Body of pancreas (tissue), 4 donors: ENCODE measurements around the gene ULK4. TPM values are rescaled to one million over a fixed set of nuclear protein-coding genes. Genes with fewer than 3 reads are reported as not detected.
A peak's percentile ranks its signal among the peaks of the same experiment; 100 is the strongest.

Source experiments
- ATAC-seq: fragments of 150-250 bp; one replicate; pipeline ENCODE4 v1.9.1; 2016
- DNase-seq, 4 donors: peaks; one replicate each; pipeline ENCODE4 v3.0.0-alpha.2; 2019
- H3K27ac ChIP-seq, 4 donors: fragments of 200-600 bp; sonication (generic); 1 replicate in 3 of 4; 2 replicates in 1 of 4; pipeline versions ENCODE4 v1.5.1 to v1.6.1; 2016 to 2019; ENCODE audit warnings: mild to moderate bottlenecking in 1 of 4, mixed read lengths in 1 of 4, moderate library complexity in 1 of 4
- H3K27me3 ChIP-seq, 2 donors: fragments of 200-600 bp; sonication (generic); one replicate each; pipeline ENCODE4 v1.6.0; 2016; ENCODE audit warnings: mild to moderate bottlenecking in 1 of 2
- H3K36me3 ChIP-seq, 2 donors: fragments of 200-600 bp; sonication (generic); replicated peaks in 1 of 2; 2 replicates each; pipeline ENCODE4 v1.5.1; 2016; ENCODE audit warnings: low read depth in 2 of 2; ENCODE audit not compliant: insufficient read depth in 1 of 2
- H3K4me1 ChIP-seq: fragments of 200-600 bp; sonication (generic); one replicate; pipeline ENCODE4 v1.6.0; 2016
- H3K4me3 ChIP-seq, 2 donors: fragments of 200-600 bp; sonication (generic); 1 replicate in 1 of 2; 2 replicates in 1 of 2; pipeline ENCODE4 v1.5.1; 2016 to 2019
- H3K9me3 ChIP-seq, 3 donors: fragments of 200-600 bp; sonication (generic); 1 replicate in 2 of 3; 2 replicates in 1 of 3; pipeline ENCODE4 v1.5.1; 2016
- CTCF ChIP-seq, 7 experiments: fragments of 450-650 bp in 4 of 7; fragments of 200-600 bp in 3 of 7; sonication (generic) in 3 of 7; IDR thresholded peaks; one replicate each; pipeline ENCODE4 v1.5.1; 2016 to 2019; ENCODE audit warnings: antibody characterized with exemption in 7 of 7
- POLR2A ChIP-seq, 3 donors: fragments of 450-650 bp; IDR thresholded peaks; one replicate each; pipeline ENCODE4 v1.6.1; 2016; ENCODE audit warnings: antibody characterized with exemption in 3 of 3, mild to moderate bottlenecking in 2 of 3
- WGBS, 2 donors: methylation state at CpG; one replicate each; pipeline ENCODE4 v1.1.5; 2017; 5-methylcytosine and 5-hydroxymethylcytosine counted together
- intact Hi-C: fragments of 100-400 bp; cut with DNase I; formaldehyde crosslinking; loops from one replicate; pipeline ENCODE4 v1.15.1; 2023
- total RNA-seq, 2 donors: library from RNA; depleted of rRNA; stranded (reverse); fragments of >200 nt; gene quantifications; one replicate each; pipeline ENCODE4 v1.1.0, GENCODE V29; 2016

The ULK4 gene
- total RNA-seq, 2 donors from 2014 or later = 7.3 to 12.5 TPM

DNA sequence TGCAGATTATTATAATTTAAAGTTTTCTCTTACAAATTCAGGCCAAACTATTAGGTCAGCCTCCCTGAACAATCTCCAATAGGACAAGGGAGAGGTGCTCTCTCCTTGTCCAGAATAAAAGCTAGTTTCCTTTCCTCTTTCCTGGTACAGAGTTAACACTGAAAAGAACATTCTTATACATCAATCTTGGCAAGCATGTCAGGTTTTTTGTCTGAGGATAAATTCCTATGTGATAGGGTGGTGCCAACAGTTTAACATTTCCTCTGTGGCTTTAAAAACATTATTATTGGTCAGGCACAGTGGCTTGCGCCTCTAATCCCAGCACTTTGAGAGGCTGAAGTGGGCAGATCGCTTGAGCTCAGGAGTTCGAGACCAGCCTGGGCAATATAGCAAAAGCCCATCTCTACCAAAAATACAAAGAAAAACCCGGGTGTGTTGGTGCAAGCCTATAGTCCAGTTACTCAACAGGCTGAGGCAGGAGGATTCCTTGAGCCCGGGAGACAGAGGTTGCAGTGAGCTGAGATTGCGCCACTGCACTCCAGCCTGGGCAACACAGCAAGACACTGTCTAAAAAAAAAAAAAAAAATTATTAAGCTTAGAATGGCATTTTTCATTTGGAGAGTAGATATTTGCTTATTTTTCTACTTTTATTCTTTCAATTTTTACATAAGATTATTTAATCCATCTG lies 13.7 kb upstream of the ULK4 start:
- 75 to 78% methylated on average over 6 of the region's 6 CpGs for WGBS, 2 donors
- H3K27me3 ChIP-seq = no peaks in the 10 kb centered on the region
- peak; percentile 27 for ATAC-seq

DNA sequence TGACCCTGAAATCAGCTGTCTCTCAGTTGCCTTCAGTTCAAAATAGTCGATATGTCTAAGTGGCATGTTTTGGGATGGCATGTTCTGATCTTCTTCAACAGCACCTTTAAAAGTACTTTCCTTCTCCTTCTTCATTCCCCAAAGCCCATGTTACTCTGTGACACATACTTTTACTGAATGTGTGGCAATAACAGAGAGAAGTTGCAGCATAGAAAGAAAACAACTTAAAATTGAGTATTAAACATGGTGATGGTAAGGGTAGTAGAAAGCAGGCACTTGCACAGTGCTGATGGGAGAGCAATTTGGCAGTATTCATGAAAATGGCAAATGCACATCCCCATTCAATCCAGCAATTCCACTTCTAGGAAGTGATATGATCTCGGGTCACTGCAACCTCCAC lies 12.3 kb upstream of the ULK4 start:
- H3K27ac ChIP-seq = no peak overlapping the region
- peaks cover 3% of the 10 kb centered on the region for H3K4me1 ChIP-seq
- WGBS, 2 donors = 54 to 76% methylated on average over 2 of the region's 2 CpGs
- H3K36me3 ChIP-seq = no peaks in the 10 kb centered on the region
- intact Hi-C loops = no loop called here
- H3K9me3 ChIP-seq = no peaks in the 10 kb centered on the region
- no peak for DNase-seq
- TF ChIP-seq CTCF (IDR thresholded peaks at IDR 0.05) = no peak
- TF ChIP-seq POLR2A (IDR thresholded peaks at IDR 0.05) = no peak
- H3K4me3 ChIP-seq = no peak overlapping the region
- H3K27me3 ChIP-seq = no peaks in the 10 kb centered on the region
- ATAC-seq = no peak

More for the DNA sequence above, 13.7 kb upstream of the ULK4 start:
- intact Hi-C loops = no loop called here
- Histone ChIP-seq H3K4me3 (no peak overlapping the region), H3K36me3 (no peaks in the 10 kb centered on the region), H3K4me1 (peaks cover 3% of the 10 kb centered on the region), H3K27ac (peak overlapping the region in 1 of 4 donors; percentile 25), H3K9me3 (no peaks in the 10 kb centered on the region)
- no peak for DNase-seq
- TF ChIP-seq POLR2A (IDR thresholded peaks at IDR 0.05) = no peak
- no peak for TF ChIP-seq CTCF (IDR thresholded peaks at IDR 0.05)

DNA sequence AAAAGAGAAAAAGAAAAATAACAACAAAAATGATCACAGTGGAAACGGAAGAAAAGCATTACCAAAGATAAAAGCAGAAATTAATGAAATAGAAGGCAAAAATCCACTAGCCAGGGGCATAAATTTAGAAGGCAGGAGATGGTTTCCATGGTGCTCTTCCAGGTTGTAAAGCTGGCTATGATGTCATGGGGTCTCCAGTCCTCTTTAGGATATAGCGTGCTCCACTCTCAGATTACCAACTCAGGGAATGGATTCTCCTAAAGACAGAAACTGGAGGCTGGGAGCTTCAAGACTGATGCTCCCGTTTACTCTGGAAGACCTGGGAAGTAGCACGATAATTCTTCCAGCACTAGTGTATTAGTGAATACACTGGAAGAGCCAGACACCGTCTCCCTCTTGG lies 10.9 kb upstream of the ULK4 start:
- no peak overlapping the region for H3K27ac ChIP-seq
- H3K27me3 ChIP-seq = no peaks in the 10 kb centered on the region
- TF ChIP-seq CTCF (IDR thresholded peaks at IDR 0.05) = no peak
- TF ChIP-seq POLR2A (IDR thresholded peaks at IDR 0.05) = no peak
- H3K4me1 ChIP-seq = peaks cover 3% of the 10 kb centered on the region
- H3K9me3 ChIP-seq = no peaks in the 10 kb centered on the region
- no peaks in the 10 kb centered on the region for H3K36me3 ChIP-seq
- no peak for DNase-seq
- no peak for ATAC-seq
- 64 to 84% methylated on average over 5 of the region's 5 CpGs for WGBS, 2 donors
- no peak overlapping the region for H3K4me3 ChIP-seq
- intact Hi-C loops = no loop called here

DNA sequence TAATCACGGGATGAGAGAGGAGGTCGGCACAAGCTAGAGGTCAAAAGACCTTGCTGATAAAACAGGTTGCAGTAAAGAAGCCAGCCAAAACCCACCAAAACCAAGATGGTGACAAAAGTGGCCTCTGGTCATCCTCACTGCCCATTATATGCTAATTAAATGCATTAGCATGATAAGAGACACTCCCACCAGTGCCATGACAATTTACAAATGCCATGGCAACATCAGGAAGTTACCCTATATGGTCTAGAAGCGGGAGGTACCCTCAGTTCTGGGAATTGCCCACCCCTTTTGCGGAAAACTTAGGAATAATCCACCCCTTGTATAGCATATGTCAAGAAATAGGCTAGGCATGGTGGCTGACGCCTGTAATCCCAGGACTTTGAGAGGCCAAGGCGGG lies 4.3 kb upstream of the ULK4 start:
- H3K9me3 ChIP-seq = no peaks in the 10 kb centered on the region
- H3K4me3 ChIP-seq = no peak overlapping the region
- H3K27me3 ChIP-seq = no peaks in the 10 kb centered on the region
- WGBS, 2 donors = 60 to 74% methylated on average over 6 of the region's 6 CpGs
- no peak for DNase-seq
- no peaks in the 10 kb centered on the region for H3K36me3 ChIP-seq
- TF ChIP-seq CTCF (IDR thresholded peaks at IDR 0.05) = no peak
- TF ChIP-seq POLR2A (IDR thresholded peaks at IDR 0.05) = no peak
- intact Hi-C loops = no loop called here
- no peak overlapping the region for H3K27ac ChIP-seq
- peaks cover 4% of the 10 kb centered on the region for H3K4me1 ChIP-seq
- no peak for ATAC-seq

DNA sequence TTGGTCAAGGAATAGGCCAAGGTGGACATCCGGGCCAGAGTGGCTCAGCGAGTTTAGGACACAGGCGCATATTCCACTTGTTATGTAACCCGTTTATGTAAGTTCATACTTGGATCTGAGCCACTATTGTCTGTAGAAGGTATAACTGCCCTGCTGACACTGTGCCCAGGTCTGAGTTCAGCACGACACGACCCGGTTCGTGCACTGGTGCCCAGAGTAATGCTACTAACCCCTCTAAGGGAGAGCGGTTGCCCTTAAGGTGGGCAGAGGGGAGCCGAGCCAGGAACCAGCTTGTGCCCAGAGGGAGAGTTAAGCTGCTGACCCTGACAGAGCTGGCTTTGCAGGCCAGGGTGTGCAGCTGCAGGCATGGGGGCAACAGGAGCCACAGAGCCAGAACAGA lies 1.9 kb upstream of the ULK4 start:
- Histone ChIP-seq H3K36me3 (no peaks in the 10 kb centered on the region), H3K9me3 (no peaks in the 10 kb centered on the region), H3K27me3 (no peaks in the 10 kb centered on the region), H3K4me3 (no peak overlapping the region), H3K4me1 (peaks cover 10% of the 10 kb centered on the region), H3K27ac (no peak overlapping the region)
- ATAC-seq (no peak), DNase-seq (no peak)
- TF ChIP-seq POLR2A (IDR thresholded peaks at IDR 0.05) (no peak), CTCF (IDR thresholded peaks at IDR 0.05) (no peak)
- WGBS, 2 donors = 72 to 79% methylated on average over 7 to 10 of the region's 10 CpGs
- intact Hi-C loops = no loop called here
